Activated T-helper 2 cell treated with anti-CD3 and anti-CD28 coated beads, Interferon-gamma antibody, Interleukin-2, Interleukin-4, amounts not matched to agents 10 μg/mL and 5 μg/mL and 100 μg/mL, durations not matched to agents 14 hours and 24 hours and 36 hours (primary cell): Measurements from ENCODE around the gene CD40LG. TPM values are rescaled to one million over a fixed set of nuclear protein-coding genes. Genes with fewer than 3 reads are reported as not detected.

Experiments
- DNase-seq: peaks from one replicate; pipeline ENCODE4 v3.0.0; 2021; ENCODE audit warnings: low spot score
- H3K27ac Mint-ChIP-seq: one replicate; pipeline ENCODE4 v1.8.0; 2021; ENCODE audit warnings: mixed read lengths
- H3K27me3 Mint-ChIP-seq: one replicate; pipeline ENCODE4 v1.8.0; 2021; ENCODE audit warnings: low read depth, mixed read lengths
- H3K36me3 Mint-ChIP-seq: one replicate; pipeline ENCODE4 v1.8.0; 2021; ENCODE audit warnings: low read depth, mixed read lengths
- H3K4me1 Mint-ChIP-seq: one replicate; pipeline ENCODE4 v1.8.0; 2021; ENCODE audit warnings: low read depth, mixed read lengths
- H3K4me3 Mint-ChIP-seq: one replicate; pipeline ENCODE4 v1.8.0; 2021; ENCODE audit warnings: low read depth, mild to moderate bottlenecking, moderate library complexity, mixed read lengths
- H3K9me3 Mint-ChIP-seq: one replicate; pipeline ENCODE4 v1.8.0; 2021; ENCODE audit warnings: mixed read lengths
- intact Hi-C: fragments of 100-400 bp; cut with micrococcal nuclease; formaldehyde crosslinking; loops from one replicate; pipeline ENCODE4 v1.15.1; 2023
- total RNA-seq: library from RNA; stranded (reverse); gene quantifications from 2 replicates; pipeline ENCODE4 v1.2.3, GENCODE V29; 2022

Gene CD40LG
- total RNA-seq, 1 donor from 2014 or later: 127 TPM

GRCh38 chrX:136658151-136658550 lies 10.2 kb downstream of the CD40LG start:
- intact Hi-C loops: loop anchor here (1.0 to 2.0 kb wide), 3 partner anchors 15 to 73 kb away; no protein-coding TSS in a partner anchor
- peak overlapping the region; percentile 75 for H3K4me3 Mint-ChIP-seq
- H3K4me1 Mint-ChIP-seq: peaks cover 82% of the 10 kb centered on the region

GRCh38 chrX:136659174-136659573 lies 11.2 kb downstream of the CD40LG start:
- Mint-ChIP-seq H3K4me1 (peaks cover 79% of the 10 kb centered on the region), H3K9me3 (peaks cover 5% of the 10 kb centered on the region), H3K36me3 (peaks cover 86% of the 10 kb centered on the region), H3K4me3 (peak overlapping the region; percentile 75), H3K27ac (peak overlapping the region; percentile 97), H3K27me3 (no peaks in the 10 kb centered on the region)
- no peak for DNase-seq
- intact Hi-C loops: loop anchor here (2.0 kb wide), 2 partner anchors 36 to 74 kb away; no protein-coding TSS in a partner anchor

More at GRCh38 chrX:136658151-136658550, 10.2 kb downstream of the CD40LG start:
- Mint-ChIP-seq H3K36me3 (peaks cover 89% of the 10 kb centered on the region), H3K9me3 (no peaks in the 10 kb centered on the region), H3K27ac (peak overlapping the region; percentile 97), H3K27me3 (no peaks in the 10 kb centered on the region)
- DNase-seq: no peak

GRCh38 chrX:136660896-136661295 lies 12.9 kb downstream of the CD40LG start:
- Mint-ChIP-seq H3K27ac (peak overlapping the region; percentile 97), H3K4me3 (peak overlapping the region; percentile 19), H3K9me3 (peaks cover 16% of the 10 kb centered on the region), H3K4me1 (peaks cover 73% of the 10 kb centered on the region), H3K27me3 (no peaks in the 10 kb centered on the region), H3K36me3 (peaks cover 87% of the 10 kb centered on the region)
- intact Hi-C loops: no loop called here
- DNase-seq: no peak

GRCh38 chrX:136662104-136662503 lies 14.1 kb downstream of the CD40LG start:
- Mint-ChIP-seq H3K4me3 (no peak overlapping the region), H3K36me3 (peaks cover 86% of the 10 kb centered on the region)

GRCh38 chrX:136662976-136663375 lies 15.0 kb downstream of the CD40LG start:
- H3K36me3 Mint-ChIP-seq: peaks cover 86% of the 10 kb centered on the region
- intact Hi-C loops: no loop called here
- DNase-seq: no peak
- H3K4me3 Mint-ChIP-seq: no peak overlapping the region
- H3K27me3 Mint-ChIP-seq: no peaks in the 10 kb centered on the region
- H3K9me3 Mint-ChIP-seq: peaks cover 16% of the 10 kb centered on the region
- H3K4me1 Mint-ChIP-seq: peaks cover 66% of the 10 kb centered on the region
- H3K27ac Mint-ChIP-seq: peak overlapping the region; percentile 82

More at GRCh38 chrX:136662104-136662503, 14.1 kb downstream of the CD40LG start:
- H3K27ac Mint-ChIP-seq: peak overlapping the region; percentile 82
- peaks cover 67% of the 10 kb centered on the region for H3K4me1 Mint-ChIP-seq
- intact Hi-C loops: no loop called here
- no peaks in the 10 kb centered on the region for H3K27me3 Mint-ChIP-seq
- no peak for DNase-seq
- H3K9me3 Mint-ChIP-seq: peaks cover 16% of the 10 kb centered on the region

GRCh38 chrX:136665258-136665900 lies 17.4 kb downstream of the CD40LG start:
- Mint-ChIP-seq H3K36me3 (peaks cover 84% of the 10 kb centered on the region), H3K9me3 (peaks cover 16% of the 10 kb centered on the region)

GRCh38 chrX:136666088-136666487 lies 18.1 kb downstream of the CD40LG start:
- no peak for DNase-seq
- H3K4me3 Mint-ChIP-seq: no peak overlapping the region
- intact Hi-C loops: no loop called here
- peaks cover 16% of the 10 kb centered on the region for H3K9me3 Mint-ChIP-seq
- H3K36me3 Mint-ChIP-seq: peaks cover 84% of the 10 kb centered on the region
- peaks cover 58% of the 10 kb centered on the region for H3K4me1 Mint-ChIP-seq
- no peak overlapping the region for H3K27ac Mint-ChIP-seq
- no peaks in the 10 kb centered on the region for H3K27me3 Mint-ChIP-seq

More at GRCh38 chrX:136665258-136665900, 17.4 kb downstream of the CD40LG start:
- no peak for DNase-seq
- peak overlapping the region; percentile 42 for H3K27ac Mint-ChIP-seq
- intact Hi-C loops: loop anchor here (1.0 kb wide), 1 partner anchor 8 kb away; no protein-coding TSS in a partner anchor
- H3K4me3 Mint-ChIP-seq: no peak overlapping the region
- peaks cover 55% of the 10 kb centered on the region for H3K4me1 Mint-ChIP-seq
- H3K27me3 Mint-ChIP-seq: no peaks in the 10 kb centered on the region

- Mint-ChIP-seq H3K4me3 (no peak overlapping the region), H3K9me3 (peaks cover 16% of the 10 kb centered on the region), H3K27me3 (no peaks in the 10 kb centered on the region), H3K36me3 (peaks cover 87% of the 10 kb centered on the region), H3K4me1 (peaks cover 59% of the 10 kb centered on the region), H3K27ac (peak overlapping the region; percentile 81)
- intact Hi-C loops: no loop called here
- no peak for DNase-seq
Observed at GRCh38 chrX:136667446-136668168, 19.6 kb downstream of the CD40LG start.

- peaks cover 73% of the 10 kb centered on the region for H3K4me1 Mint-ChIP-seq
- H3K27ac Mint-ChIP-seq: no peak overlapping the region
- intact Hi-C loops: no loop called here
- H3K27me3 Mint-ChIP-seq: no peaks in the 10 kb centered on the region
- no peak for DNase-seq
- H3K36me3 Mint-ChIP-seq: peaks cover 86% of the 10 kb centered on the region
- no peak overlapping the region for H3K4me3 Mint-ChIP-seq
- H3K9me3 Mint-ChIP-seq: no peaks in the 10 kb centered on the region
Observed at GRCh38 chrX:136671006-136671610, 23.1 kb downstream of the CD40LG start.

GRCh38 chrX:136674270-136674985 lies 26.5 kb downstream of the CD40LG start:
- peaks cover 79% of the 10 kb centered on the region for H3K36me3 Mint-ChIP-seq
- H3K9me3 Mint-ChIP-seq: no peaks in the 10 kb centered on the region
- DNase-seq: no peak
- peak overlapping the region; percentile 95 for H3K27ac Mint-ChIP-seq
- H3K4me1 Mint-ChIP-seq: peaks cover 81% of the 10 kb centered on the region
- intact Hi-C loops: no loop called here
- H3K4me3 Mint-ChIP-seq: peak overlapping the region; percentile 44
- no peaks in the 10 kb centered on the region for H3K27me3 Mint-ChIP-seq

GRCh38 chrX:136679531-136679930 lies 31.6 kb downstream of the CD40LG start:
- intact Hi-C loops: no loop called here
- Mint-ChIP-seq H3K4me1 (peaks cover 48% of the 10 kb centered on the region), H3K36me3 (peaks cover 64% of the 10 kb centered on the region), H3K27me3 (no peaks in the 10 kb centered on the region), H3K9me3 (no peaks in the 10 kb centered on the region), H3K27ac (peak overlapping the region; percentile 50), H3K4me3 (no peak overlapping the region)
- DNase-seq: no peak

- H3K9me3 Mint-ChIP-seq: no peaks in the 10 kb centered on the region
- peaks cover 50% of the 10 kb centered on the region for H3K36me3 Mint-ChIP-seq
- DNase-seq: no peak
- no peak overlapping the region for H3K4me3 Mint-ChIP-seq
- no peak overlapping the region for H3K27ac Mint-ChIP-seq
- no peaks in the 10 kb centered on the region for H3K27me3 Mint-ChIP-seq
- intact Hi-C loops: no loop called here
- H3K4me1 Mint-ChIP-seq: peaks cover 29% of the 10 kb centered on the region
Observed at GRCh38 chrX:136684120-136684519, 36.2 kb downstream of the CD40LG start.
